ENCODE measurements around the gene SNCAIP.
"Not testable (repeated sequence)": the region's sequence is repeated elsewhere in the genome, so short reads cannot be mapped to it uniquely, and the experiment has no call there.

Gene SNCAIP

DNA sequence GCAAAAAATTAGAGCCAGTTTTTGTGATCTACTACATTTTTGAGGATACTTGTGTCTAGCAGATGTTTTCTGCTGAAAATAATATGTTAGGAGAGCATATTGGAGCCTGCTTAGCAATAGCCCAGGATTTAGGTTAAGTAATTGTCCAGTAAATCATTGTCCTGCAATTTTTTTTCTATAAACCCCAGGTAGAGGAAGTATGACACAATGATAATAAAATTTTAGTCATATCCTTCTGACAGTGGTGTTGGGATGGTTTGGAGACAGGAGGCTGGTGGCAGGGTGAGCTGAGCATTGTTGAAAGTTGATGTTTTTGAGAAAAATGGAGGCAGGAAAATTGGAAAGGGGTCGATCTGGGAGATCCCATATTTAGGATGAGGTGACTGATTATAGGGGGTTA lies 3.5 kb downstream of the SNCAIP start:
- DNase-seq = no peak

DNA sequence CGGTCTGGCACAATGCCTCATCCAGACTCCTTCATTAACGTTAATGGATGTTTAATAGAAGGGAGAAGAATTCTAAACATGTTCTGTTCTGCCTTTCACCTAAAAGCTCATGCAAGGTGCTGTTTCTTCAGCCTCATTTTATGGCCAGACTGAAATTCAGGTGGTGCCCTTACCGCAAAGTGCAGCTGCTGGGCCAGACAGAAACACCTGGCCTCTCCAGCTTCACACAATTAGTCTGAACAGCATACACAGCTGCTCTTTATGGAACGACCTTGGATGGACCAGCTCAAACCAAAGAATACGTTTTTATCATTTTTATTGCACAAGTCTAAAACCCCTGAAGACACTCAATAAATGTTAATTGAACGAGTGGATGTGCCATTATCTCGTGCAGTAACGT lies 4.6 kb downstream of the SNCAIP start:
- peak; percentile 89 for DNase-seq

DNA sequence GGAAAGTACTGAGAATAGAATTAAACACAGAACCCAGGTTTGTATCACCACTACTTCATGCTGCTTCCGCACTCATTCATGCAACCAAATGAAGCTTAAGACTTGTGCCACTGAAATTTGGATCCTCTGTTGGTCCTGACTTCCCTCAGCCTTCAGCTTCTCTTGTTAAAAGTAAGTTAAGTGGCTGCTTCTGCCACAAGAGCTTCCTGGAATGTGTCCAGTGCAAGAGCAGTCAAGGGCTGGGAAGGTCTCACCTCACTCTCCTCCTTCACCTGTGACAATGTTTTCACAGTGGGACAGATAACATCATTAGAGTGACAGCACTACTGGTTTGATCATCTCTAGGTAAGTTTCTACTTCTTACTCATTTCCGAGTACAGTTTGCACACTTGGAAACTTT lies 7.9 kb downstream of the SNCAIP start:
- no peak for DNase-seq

DNA sequence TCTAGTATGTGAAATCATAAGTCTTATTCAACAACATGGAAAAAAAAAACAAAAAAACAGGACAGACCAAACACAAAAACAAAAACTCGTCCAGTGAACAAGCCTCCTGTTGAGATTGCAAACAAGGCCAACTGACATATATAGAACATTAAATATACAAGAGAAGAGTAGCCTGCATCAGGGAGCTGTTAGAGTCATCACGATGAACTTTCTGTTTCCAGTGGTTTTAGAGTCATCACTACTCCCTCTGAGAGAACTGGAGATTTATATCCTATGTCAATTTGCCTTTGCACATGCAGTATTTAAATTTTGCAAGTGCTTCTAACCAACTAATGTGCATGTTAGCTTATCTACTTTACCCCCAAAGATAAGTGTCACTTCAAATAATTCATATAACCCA lies 9.9 kb downstream of the SNCAIP start:
- no peak for DNase-seq

DNA sequence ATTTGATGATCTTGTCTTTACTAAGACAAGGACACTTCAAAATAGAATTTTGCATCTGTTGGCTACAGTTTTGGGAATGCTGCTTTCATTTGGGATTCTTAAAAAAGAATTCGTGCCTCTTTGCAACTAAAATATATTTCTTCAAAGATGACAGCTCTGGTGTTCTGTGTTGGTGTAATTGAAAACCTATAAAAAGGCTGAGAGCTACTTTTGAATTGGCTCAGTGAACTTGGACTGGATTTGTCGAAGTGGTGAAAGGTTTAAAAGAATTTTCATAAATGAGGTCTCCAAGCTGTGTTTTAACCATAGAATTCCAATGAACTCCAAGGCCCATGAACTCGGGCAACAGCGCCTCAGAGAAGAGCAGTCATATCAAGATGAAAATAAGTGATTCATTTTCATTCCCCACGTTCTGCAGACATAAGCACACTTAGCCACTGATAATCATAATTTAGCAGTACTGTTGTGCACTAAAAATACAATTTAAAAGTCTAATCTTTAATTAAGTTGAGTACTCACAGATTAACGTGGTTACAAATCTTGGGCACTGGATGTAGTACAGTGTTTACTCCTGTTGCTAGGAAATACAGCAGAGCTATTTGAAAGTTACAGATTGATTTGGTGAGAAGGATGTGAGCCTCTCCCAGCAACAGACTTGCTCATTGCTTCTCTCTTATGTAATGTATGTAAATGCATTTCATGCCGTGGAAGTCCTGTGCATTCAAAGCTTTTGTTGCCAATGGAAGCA lies 10.9 kb downstream of the SNCAIP start:
- no peak for DNase-seq

DNA sequence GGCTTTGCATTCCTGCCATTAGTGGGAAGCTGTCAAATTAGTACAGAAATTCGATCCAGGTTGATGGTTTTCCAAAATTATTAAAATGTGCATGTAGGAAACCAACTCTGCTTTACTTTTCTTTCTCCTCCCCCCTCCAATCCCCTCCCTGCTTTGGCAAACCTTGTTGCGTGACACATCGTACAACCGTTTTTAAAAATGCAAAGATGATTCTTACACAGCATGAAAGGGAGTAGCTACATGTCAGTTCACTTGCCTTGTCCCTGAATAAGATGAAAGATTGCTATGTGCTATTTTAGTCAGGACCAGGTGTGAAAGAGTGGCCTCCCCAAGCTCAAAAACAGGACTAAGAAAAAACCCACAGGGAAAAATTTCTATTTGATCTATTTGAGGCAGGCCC lies 11.7 kb downstream of the SNCAIP start:
- DNase-seq = no peak

DNA sequence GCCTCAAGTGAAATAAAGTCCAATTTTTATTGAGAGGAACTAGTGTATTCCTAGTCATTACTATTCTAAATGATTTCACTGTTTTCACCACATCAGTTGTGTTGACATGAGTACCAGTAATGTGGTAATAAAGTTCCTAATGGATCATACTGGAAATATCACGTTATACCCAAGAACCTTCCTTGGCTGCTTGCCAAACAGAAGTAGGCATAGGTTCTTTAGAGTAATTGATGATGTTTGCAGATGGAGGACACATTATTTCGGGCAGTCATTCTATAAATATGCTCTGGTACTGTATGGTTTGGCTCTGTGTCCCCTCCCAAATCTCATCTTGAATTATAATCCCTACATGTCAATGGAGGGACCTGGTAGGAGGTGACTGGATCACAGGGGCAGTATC lies 15.1 kb downstream of the SNCAIP start:
- DNase-seq = peak; percentile 25

DNA sequence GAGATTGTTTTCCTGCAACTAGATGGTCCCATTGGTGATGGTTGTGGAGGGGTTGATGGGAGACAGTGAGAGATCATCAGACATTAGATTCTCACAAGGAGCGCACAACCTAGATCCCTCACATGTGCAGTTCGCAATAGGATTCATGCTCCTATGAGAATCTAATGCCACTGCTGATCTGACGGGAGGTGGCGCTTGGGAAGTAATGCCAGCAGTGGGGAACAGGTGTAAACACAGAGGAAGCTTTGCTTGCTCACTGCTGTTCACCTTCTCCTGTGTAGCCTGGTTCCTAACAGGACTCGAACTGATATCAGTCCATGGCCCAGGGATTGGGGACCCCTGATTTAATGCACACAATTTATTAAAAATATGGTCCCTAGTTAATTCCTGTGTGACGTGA lies 18.8 kb downstream of the SNCAIP start:
- no peak for DNase-seq

DNA sequence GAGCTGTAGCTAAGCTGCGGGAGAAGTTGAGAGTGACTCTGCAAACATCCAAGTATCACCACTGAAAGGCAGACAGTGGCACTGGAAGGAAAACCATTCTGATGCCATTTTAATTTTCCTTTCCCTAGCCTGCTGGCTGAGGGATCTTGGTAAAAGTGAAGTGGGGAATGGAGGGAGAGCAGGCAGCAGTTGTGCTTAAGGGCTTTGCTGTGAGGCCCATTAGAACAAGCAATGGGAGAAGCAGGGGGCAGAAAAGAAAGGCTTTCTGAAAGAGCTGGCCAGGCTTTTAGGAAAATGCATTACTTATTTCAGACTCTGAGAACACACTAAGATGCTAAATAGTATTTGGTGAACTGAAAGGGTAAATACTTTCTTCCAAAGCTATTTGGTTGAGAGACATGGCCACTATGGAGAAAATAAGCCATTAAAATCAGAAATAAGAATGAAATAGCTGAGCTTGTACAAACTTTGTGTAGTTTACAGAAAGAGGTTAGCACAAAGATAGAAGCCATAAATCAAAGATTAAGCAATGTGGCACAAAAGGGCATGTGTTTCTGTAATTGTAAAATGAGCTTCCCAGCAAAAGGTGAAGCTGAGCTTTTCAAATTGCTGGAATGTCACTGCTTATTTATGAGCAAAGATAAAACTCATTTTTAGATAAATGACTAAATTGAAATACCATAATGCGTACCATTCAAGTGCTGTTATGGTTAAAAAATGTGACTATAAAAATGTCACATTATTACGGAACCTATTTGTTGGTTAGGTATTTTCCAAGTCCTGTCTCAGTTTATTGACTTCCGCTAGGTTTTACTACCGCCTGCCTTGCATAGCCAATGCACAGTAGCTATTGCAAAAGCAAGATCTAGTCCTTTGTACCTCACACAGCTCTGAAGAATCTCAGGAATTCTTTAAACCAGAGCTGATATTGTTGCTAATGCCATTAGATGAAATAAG lies 20.8 kb downstream of the SNCAIP start:
- DNase-seq = no peak

DNA sequence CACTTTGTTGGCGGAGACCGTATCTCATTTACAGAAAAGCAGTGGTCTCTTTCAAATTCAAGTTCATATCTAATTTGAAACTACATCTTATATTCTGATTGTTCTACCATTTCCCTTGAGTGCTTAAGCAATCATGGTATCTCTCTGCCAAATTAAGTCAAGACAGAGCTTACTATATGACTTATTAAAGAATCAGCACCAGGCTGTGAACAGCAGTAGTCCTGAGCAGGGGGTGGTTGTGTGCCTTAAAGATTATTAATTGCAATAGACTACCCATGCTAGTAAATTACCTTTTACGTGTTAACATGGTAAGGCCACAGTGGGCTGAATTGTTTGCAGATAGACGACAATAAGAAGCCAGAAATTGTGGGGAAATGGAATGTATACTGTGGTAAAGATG lies 21.5 kb downstream of the SNCAIP start:
- DNase-seq = no peak

DNA sequence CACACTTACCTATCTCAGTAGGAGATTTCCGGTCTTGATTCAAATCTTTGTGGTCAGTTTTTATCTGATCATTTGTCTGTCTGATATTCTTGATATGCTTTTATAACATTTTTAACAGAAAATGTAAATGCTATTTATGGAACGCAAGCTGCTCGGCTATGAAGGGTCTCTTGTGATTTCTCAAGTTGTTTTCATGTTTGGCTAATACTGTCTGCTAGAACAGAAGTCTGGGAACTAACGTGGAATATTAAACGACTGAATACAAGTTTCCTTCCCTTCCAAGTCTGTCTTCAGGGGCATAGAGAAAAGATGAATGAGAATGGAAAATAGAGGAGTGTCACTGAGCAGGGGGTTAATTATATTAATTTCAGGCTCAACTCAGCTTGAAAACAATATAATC lies 27.6 kb downstream of the SNCAIP start:
- no peak for DNase-seq

DNA sequence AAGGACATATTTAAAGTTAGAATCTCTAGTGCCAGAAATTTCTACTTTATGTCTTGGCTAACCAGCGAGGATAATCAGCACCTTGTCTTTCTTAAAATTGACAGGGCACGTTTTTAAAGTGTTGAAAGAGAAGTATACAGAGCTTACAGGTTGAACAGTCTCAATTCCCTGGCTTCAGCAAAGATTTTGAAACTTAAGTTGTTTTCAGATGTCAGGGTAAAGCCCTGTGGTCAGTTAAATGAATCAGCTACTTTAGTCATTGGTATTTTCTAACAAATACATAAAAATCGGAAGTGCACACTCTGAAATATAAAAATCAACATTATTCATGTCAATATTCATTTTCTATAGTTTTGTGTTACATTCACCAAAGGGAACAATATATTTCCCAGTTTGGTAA lies 29.1 kb downstream of the SNCAIP start:
- no peak for DNase-seq

DNA sequence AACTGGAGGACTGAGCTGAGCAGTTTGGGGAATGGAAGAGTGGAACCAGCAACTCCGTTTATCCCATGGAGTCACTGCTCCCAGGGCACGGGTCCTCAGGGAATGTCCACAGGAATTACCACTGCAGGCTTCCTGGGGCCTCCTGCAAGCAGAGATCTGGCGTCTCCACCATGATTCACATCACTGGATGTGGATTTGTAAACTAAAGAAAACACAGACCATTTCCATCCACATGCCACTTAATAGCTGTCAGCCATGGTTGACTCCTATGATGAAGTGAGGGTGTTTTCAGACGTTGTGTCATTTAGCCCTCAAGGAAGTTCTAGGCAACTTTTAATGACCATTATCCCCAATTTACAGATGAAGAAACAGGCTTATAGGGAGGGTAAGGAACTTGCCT lies 30.2 kb downstream of the SNCAIP start:
- no peak for DNase-seq

DNA sequence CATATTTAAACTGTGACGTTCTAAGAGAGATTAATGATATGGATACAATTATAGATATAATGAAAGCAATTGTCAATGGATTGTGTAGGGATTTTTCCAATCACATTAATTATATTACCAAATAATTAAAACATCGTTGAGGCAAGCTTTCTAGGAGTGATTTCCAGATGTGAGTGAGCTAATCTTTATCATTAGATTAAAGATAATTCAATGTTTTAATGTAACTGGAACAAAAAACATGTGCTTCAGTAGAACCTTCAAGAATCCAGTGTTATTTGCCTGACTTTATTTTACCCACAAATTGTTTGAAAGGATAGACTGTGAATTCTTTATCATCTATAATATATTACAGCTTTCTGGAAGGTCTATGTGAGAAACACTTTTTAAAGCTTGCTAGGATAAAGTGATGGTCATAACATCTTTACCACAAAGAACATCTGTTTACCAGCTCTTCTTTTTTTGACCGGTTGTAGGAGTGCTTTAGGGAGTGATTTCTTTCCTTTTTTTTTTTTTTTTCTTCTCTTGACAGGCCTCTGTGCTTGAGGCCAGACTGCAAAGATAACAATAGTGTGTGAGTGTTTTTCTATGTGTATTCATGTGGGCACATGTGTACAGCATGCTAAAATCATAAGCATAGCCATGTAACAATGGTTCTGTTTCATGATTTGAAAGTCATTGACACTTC lies 35.0 kb downstream of the SNCAIP start:
- DNase-seq = no peak

DNA sequence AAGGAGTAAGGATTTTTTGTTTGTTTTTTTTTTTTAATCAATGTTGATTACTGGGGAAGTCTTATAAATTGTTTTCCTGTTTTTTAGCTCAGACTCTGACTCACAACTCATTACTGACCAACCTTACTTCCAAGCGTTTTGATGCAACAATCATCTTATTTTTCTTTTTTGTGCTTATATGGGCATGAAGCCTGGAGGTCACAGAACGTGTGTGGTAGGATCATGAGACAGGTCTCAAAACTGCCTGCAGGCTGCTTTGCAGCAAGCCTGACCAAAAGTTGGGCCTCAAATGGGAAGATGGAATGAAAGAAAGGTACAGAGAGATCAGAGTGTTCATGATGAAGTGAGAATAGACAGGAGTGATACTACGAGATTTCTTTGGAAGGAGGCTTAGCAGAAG lies 38.5 kb downstream of the SNCAIP start:
- no peak for DNase-seq

DNA sequence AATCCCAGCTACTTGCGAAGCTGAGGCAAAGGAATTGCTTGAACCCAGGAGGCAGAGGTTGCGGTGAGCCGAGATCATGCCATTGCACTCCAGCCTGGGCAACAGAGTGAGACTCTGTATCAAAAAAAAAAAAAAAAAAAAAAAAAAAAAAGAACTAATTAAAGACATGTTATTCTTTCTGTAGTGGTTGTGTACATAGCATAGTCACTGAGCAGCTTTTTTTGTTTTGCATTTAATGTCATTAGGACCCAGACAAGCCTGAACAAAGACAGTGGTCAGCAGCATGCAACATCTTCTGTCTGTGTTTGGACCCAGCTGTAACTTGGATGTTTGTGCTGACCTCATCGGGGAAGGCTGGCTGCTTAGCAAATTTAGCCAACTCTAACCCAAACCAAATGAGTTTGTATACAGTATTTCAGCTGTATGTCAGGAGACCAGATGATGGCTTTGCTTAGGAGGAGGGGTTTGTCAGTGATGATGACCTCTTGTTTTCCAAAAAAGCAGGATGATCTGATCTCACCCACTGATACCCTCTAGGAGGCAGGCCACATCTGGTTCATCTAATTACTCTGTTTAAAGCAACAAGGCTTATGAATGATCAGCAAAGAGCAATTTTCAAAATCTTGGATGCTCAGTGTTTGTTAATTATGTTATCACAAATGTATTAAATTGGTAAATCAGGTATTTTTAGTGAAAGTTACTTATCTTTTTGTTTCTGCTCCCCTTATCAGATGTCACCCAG lies 39.5 kb downstream of the SNCAIP start:
- DNase-seq = no peak

DNA sequence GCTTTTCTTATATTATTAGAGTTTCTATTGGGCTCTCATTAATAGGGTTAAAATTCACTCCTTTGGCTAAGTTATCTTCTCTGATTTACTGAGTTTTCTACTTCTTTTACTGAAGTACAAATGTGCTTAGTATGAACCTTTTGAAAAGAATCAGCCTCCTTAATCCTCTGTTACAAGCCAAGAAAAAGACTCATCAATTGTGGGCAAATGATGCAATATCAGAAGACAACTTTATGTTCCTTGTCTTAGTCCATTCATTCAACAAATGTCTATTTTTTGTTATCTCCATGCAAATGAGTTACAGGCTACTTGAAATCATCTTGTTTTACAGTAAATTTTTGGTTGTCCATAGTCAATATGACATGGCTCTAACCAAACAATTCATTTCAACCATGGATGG lies 40.3 kb downstream of the SNCAIP start:
- no peak for DNase-seq

DNA sequence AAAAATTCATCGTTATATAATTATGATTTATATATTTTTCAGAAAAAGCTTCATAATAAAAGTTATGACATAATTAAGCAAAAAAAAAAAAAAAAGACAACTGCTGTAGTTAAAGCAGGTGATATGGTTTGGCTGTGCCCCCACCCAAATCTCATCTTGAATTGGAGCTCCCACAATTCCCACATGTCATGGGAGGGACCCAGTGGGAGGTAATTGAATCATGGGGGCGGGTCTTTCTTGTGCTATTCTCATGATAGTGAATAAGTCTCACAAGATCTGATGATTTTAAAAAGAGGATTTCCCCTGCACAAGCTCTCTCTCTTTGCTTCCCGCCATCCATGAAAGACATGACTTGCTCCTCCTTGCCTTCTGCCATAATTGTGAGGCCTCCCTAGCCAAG lies 41.3 kb downstream of the SNCAIP start:
- DNase-seq = not testable (repeated sequence)

DNA sequence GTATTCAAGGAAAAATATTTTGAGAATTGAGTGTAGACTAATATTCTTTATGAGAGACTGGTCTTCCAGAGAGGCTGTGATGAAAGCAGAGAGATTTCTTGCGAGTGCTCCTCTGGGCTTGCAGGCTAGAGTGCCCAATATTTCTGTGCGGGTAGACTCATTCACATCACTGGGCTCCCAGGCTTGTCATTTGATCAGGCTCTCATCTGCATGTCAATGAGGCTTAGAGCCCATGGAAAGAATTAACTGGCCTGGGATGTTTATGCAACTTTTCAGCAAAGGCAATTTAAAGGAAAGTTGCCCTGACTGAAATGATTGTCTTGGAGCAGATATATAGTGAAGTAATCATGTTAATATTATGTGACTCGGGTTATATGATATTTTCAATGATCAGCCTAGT lies 42.3 kb downstream of the SNCAIP start:
- no peak for DNase-seq

DNA sequence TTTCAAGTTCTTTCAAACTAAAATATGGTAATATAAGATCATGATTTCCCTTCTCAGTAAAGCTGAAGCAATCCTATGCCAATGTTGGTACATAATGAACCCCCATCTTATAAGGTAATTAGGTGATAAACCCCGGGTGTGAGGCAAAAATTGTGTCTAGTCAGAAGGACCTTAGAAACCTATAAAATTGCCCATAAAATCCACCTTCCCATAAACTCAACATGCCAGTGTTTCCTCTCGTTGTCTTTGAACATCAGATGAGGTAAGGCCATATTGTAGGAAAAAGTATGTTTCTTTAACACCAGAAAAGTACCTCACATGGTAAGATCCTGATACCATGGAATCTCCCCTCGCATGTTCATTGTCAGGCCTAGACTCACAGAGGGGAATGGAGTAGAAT lies 43.3 kb downstream of the SNCAIP start:
- no peak for DNase-seq

DNA sequence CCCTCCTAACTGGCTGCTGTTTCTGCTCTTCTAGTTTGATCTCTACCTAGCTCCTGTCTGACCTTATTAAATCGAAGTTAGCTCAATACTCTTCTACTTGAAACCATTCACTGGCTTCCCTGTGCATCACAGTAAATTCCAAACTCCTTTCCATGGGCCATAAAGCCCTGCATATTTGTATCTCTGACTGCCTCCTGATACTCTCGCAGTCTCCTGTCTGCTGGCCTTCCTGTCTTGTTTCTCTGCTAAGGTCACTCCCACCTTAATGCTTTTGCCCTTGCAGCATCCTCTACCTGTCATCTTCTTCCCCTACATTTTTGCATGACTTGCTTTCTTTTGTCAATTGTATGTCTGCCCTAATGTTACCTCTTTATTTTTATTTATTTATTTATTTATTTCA lies 44.8 kb downstream of the SNCAIP start:
- DNase-seq = no peak

DNA sequence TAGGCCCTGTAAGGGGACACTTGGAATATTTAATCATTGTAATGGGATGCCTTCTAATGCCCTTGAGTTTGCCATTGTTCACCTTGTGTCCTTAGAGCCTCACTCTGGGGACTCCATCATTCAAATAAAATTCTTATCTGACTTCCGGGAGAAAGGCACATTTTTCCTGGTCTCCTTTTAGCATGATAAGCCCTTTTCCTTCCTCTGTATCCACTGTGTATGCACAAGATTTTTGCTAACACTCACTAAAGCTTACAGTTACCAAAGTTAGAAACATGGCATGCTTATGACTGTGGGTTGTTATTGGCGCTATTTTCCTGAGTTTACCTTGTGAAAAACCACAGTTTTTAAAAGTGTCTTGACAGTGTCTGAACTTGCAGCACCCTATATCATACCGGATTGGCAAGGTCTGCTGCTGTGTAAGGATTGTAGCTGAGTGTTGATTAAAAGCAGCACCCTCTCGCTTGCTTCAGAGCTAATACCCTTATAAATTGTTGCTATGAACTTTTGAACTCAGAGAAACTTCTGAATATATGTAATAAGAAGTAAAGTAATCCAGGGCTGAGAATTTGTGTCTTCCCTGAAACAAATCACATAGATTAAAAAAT lies 46.4 kb downstream of the SNCAIP start:
- DNase-seq = no peak

DNA sequence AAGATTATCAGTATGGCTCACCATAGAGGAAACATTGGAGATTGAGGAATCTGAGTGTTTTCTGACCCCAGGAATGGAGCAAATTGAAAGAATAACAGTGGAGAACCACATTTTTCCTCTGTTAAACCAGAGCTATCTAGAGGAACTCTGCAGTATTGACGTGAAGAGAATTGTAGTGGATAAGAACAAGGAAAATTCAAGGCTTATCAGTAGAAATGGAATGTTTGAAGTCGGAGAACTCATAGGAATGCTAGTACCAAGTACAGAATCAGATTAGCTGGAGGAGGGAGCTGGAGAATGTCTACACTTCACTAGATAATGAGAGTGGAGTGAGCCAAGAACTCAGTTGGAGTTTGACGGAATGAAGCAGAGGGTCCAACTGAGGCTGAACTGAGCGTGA lies 50.3 kb downstream of the SNCAIP start:
- no peak for DNase-seq

Measured in DMS153 (cell line).